ENCODE results near the gene DSG2.

DNA sequence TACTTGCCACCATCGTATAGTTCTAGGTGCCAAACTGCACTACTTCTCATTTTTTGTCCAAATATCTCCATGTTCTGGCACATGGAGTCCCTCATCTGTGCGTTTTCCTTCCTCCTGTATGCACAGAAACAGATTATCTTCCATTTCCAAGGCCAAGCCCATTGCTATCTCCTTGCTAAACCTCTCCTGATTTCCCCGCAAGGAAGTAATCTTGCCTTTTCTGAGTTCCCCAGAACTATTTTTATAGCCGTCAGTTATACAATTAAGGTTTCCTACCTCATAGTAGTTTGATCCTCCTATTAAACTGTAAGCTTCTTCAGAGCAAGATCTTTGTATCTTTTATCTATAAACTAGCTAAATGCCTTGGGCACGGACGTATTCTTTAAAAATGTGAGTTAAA, 7.2 kb downstream of the DSG2 start:
- TF ChIP-seq, protein P1, sequence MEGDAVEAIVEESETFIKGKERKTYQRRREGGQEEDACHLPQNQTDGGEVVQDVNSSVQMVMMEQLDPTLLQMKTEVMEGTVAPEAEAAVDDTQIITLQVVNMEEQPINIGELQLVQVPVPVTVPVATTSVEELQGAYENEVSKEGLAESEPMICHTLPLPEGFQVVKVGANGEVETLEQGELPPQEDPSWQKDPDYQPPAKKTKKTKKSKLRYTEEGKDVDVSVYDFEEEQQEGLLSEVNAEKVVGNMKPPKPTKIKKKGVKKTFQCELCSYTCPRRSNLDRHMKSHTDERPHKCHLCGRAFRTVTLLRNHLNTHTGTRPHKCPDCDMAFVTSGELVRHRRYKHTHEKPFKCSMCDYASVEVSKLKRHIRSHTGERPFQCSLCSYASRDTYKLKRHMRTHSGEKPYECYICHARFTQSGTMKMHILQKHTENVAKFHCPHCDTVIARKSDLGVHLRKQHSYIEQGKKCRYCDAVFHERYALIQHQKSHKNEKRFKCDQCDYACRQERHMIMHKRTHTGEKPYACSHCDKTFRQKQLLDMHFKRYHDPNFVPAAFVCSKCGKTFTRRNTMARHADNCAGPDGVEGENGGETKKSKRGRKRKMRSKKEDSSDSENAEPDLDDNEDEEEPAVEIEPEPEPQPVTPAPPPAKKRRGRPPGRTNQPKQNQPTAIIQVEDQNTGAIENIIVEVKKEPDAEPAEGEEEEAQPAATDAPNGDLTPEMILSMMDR (IDR thresholded peaks at IDR 0.05): no peak
- TF ChIP-seq POLR2A (IDR thresholded peaks at IDR 0.05) (no peak), EP300 (IDR thresholded peaks at IDR 0.05) (no peak)

Data from ovary (tissue), 3 donors.